OCI-LY3 (cell line): ENCODE measurements around the gene TSC22D3.

ENCODE experiments used
- H2AFZ ChIP-seq: fragments of 200-600, 300-600 bp; shearing (Covaris generic); 2 replicates; pipeline ENCODE4 v1.6.0; 2014; ENCODE audit warnings: antibody characterized with exemption, low read depth, low read length
- H3K27ac ChIP-seq: fragments of 200-600, 300-600 bp; sonication (generic); 2 replicates; pipeline ENCODE4 v1.5.1; 2014; ENCODE audit warnings: mild to moderate bottlenecking, low read length, moderate library complexity, mixed read lengths
- H3K27me3 ChIP-seq: fragments of 200-600, 300-600 bp; sonication (generic); 2 replicates; pipeline ENCODE4 v1.6.1; 2014; ENCODE audit warnings: low read depth, low read length, mixed read lengths
- H3K36me3 ChIP-seq: fragments of 200-600, 300-600 bp; sonication (generic); replicated peaks from 2 replicates; pipeline ENCODE3; 2014; ENCODE audit warnings: low read depth, low read length, mixed read lengths
- H3K4me1 ChIP-seq: fragments of 300-600, 200-600 bp; sonication (generic); 2 replicates; pipeline ENCODE4 v1.6.1; 2014; ENCODE audit warnings: low read length, mixed read lengths
- H3K4me2 ChIP-seq: fragments of 200-600, 300-600 bp; sonication (generic); 2 replicates; pipeline ENCODE4 v1.6.1; 2014; ENCODE audit warnings: low read length, mixed read lengths
- H3K4me3 ChIP-seq: fragments of 300-600, 200-600 bp; sonication (generic); 2 replicates; pipeline ENCODE4 v1.5.1; 2014; ENCODE audit warnings: antibody characterized with exemption, mild to moderate bottlenecking, low read length, moderate library complexity
- H3K79me2 ChIP-seq: fragments of 300-600, 200-600 bp; shearing (Covaris generic); 2 replicates; pipeline ENCODE4 v1.6.1; 2014; ENCODE audit warnings: mild to moderate bottlenecking, low read length, mixed read lengths
- H3K9ac ChIP-seq: fragments of 300-600, 200-600 bp; shearing (Covaris generic); 2 replicates; pipeline ENCODE4 v1.6.0; 2014; ENCODE audit warnings: mild to moderate bottlenecking, low read length, moderate library complexity
- H3K9me3 ChIP-seq: fragments of 200-600, 300-600 bp; shearing (Covaris generic); 2 replicates; pipeline ENCODE4 v1.6.1; 2014; ENCODE audit warnings: low read length, mixed read lengths; ENCODE audit not compliant: insufficient read depth
- H4K20me1 ChIP-seq: fragments of 200-600, 300-600 bp; sonication (generic); 2 replicates; pipeline ENCODE4 v1.6.1; 2016; ENCODE audit warnings: low read length, mixed read lengths; ENCODE audit not compliant: insufficient read depth
- EZH2phosphoT487 ChIP-seq: fragments of 200-600 bp; shearing (Covaris generic); IDR thresholded peaks from 2 replicates; pipeline ENCODE4 v1.6.1; 2018; ENCODE audit warnings: antibody characterized with exemption, mixed run types, low read depth
- TF ChIP-seq, protein P1 (sequence below): fragments of 200-600, 300-600 bp; sonication (generic); IDR thresholded peaks from 2 replicates; pipeline ENCODE4 v1.5.1; 2014; ENCODE audit warnings: antibody characterized with exemption, low read length, low read depth

The TSC22D3 gene

DNA sequence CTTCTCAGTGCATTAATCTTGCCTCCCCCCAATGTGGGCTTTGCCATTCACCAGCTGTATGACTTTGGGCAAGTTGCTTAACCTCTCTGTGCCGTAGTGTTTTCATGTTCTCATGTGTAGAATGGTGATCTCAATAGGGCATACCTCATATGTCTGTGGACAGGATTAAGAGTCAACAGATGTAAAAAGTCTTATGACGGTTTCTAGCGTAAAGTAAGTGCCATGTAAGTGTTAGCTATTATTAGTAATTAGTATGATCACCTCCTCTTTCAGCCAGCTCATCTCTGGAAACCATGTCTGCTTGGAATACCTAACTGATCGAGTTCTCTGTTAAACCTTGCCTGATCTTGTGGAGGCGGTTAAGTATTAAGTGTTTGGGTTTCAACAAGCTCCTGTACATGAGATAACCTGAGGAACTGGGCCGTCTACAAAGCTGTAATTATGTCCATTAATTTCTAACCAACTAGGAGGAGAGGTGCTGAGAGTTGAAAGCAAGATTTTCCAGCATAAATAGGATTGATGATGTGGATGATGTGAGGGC is 66.3 kb downstream of the TSC22D3 start:
- no peaks in the 10 kb centered on the region for H4K20me1 ChIP-seq
- no peaks in the 10 kb centered on the region for H3K36me3 ChIP-seq
- H3K79me2 ChIP-seq: no peaks in the 10 kb centered on the region
- TF ChIP-seq, protein P1, sequence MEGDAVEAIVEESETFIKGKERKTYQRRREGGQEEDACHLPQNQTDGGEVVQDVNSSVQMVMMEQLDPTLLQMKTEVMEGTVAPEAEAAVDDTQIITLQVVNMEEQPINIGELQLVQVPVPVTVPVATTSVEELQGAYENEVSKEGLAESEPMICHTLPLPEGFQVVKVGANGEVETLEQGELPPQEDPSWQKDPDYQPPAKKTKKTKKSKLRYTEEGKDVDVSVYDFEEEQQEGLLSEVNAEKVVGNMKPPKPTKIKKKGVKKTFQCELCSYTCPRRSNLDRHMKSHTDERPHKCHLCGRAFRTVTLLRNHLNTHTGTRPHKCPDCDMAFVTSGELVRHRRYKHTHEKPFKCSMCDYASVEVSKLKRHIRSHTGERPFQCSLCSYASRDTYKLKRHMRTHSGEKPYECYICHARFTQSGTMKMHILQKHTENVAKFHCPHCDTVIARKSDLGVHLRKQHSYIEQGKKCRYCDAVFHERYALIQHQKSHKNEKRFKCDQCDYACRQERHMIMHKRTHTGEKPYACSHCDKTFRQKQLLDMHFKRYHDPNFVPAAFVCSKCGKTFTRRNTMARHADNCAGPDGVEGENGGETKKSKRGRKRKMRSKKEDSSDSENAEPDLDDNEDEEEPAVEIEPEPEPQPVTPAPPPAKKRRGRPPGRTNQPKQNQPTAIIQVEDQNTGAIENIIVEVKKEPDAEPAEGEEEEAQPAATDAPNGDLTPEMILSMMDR: no peak
- TF ChIP-seq EZH2phosphoT487: no peak
- H3K9ac ChIP-seq: no peak overlapping the region
- no peak overlapping the region for H3K4me2 ChIP-seq
- H2AFZ ChIP-seq: no peak overlapping the region
- H3K27ac ChIP-seq: no peak overlapping the region
- H3K9me3 ChIP-seq: no peaks in the 10 kb centered on the region
- no peaks in the 10 kb centered on the region for H3K27me3 ChIP-seq
- peaks cover 12% of the 10 kb centered on the region for H3K4me1 ChIP-seq
- H3K4me3 ChIP-seq: no peak overlapping the region

DNA sequence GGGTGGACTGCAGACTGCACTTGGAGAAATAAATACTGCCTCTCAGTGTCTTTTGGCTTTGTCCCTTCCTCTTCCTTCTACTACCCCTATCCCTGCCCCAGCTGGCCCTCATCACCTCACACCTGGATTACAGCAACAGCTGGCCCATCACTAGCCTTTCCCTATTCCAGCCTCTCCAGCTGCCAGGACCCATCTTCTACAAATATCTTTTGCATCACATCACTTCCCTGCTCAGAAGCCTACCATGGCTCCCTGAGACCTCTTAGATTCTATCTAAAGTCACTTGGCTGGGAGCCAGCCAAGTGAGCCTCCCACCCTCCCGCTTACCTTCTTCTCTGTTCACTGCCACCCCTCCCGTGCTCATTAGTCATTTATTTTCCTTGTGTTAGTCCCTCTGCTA is 66.8 kb downstream of the TSC22D3 start:
- H3K79me2 ChIP-seq: no peaks in the 10 kb centered on the region
- no peaks in the 10 kb centered on the region for H3K36me3 ChIP-seq
- H3K27ac ChIP-seq: no peak overlapping the region
- no peak overlapping the region for H3K4me2 ChIP-seq
- peaks cover 12% of the 10 kb centered on the region for H3K4me1 ChIP-seq
- H3K27me3 ChIP-seq: no peaks in the 10 kb centered on the region
- no peak overlapping the region for H2AFZ ChIP-seq
- TF ChIP-seq EZH2phosphoT487: no peak
- TF ChIP-seq, protein P1: no peak
- H3K9ac ChIP-seq: no peak overlapping the region
- no peaks in the 10 kb centered on the region for H3K9me3 ChIP-seq
- H4K20me1 ChIP-seq: no peaks in the 10 kb centered on the region
- no peak overlapping the region for H3K4me3 ChIP-seq

DNA sequence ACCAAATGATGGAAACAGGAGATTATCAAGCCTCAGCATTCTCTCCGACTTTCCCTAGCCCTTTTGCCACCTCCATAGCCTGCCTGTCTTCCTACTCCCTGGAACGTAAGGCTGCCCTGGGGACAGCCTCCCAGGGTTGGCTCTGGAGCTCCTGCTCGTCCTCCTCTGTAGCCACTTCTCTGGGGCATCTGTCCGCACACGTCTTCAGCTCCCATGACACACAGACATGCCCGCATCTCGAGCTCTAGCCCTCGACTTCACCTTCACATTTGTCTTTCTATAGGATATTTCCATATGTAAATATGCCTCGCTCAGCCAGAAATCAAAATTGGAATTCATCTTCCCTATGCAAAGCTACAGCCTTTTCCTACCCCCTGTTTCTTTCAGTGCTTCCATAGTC is 67.7 kb downstream of the TSC22D3 start:
- Histone ChIP-seq H3K36me3 (no peaks in the 10 kb centered on the region), H3K4me1 (peaks cover 12% of the 10 kb centered on the region), H3K4me3 (no peak overlapping the region), H4K20me1 (no peaks in the 10 kb centered on the region), H3K9me3 (no peaks in the 10 kb centered on the region), H3K27me3 (no peaks in the 10 kb centered on the region), H3K4me2 (no peak overlapping the region), H2AFZ (no peak overlapping the region), H3K27ac (no peak overlapping the region), H3K79me2 (no peaks in the 10 kb centered on the region), H3K9ac (no peak overlapping the region)
- TF ChIP-seq, protein P1: no peak
- no peak for TF ChIP-seq EZH2phosphoT487

DNA sequence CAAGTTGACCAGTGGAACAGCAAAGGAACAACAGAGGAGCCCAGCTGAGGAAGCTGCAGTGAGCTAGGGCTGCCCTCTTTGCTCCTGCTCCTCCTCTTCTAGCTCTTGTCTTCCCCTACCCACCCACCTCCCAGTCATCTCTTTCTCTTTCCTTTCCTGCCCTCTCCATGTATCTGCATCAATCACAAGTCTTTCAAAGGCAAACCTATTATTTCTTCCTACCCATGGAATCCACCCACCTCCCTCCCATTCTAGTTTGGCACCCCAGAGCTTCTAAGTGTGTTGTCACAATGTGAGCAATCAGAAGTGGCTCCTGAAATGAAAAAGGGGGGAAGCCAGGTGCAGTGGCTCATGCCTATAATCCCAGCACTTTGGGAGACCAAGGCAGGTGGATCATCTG is 69.3 kb downstream of the TSC22D3 start:
- TF ChIP-seq EZH2phosphoT487: no peak
- TF ChIP-seq, protein P1: no peak
- H3K4me3 ChIP-seq: no peak overlapping the region
- H3K4me1 ChIP-seq: peaks cover 9% of the 10 kb centered on the region

More for the DNA sequence above, 69.3 kb downstream of the TSC22D3 start:
- Histone ChIP-seq H2AFZ (no peak overlapping the region), H3K79me2 (no peaks in the 10 kb centered on the region), H3K9ac (no peak overlapping the region), H3K36me3 (no peaks in the 10 kb centered on the region), H3K27me3 (no peaks in the 10 kb centered on the region), H3K9me3 (no peaks in the 10 kb centered on the region), H3K4me2 (no peak overlapping the region), H3K27ac (no peak overlapping the region), H4K20me1 (no peaks in the 10 kb centered on the region)
